Parathyroid adenoma (tissue), 2 donors: Measurements from ENCODE around the gene ACTN4.

Experiments
- H2AFZ ChIP-seq: fragments of 300-600 bp; sonication (generic); one replicate; pipeline ENCODE4 v1.7.0; 2017; ENCODE audit warnings: antibody characterized with exemption, mild to moderate bottlenecking
- H3K27ac ChIP-seq: fragments of 300-600 bp; sonication (generic); one replicate; pipeline ENCODE4 v1.7.0; 2017
- H3K27me3 ChIP-seq: fragments of 300-600 bp; sonication (generic); one replicate; pipeline ENCODE4 v1.7.0; 2017; ENCODE audit warnings: low read length; ENCODE audit not compliant: control insufficient read depth, insufficient read depth
- H3K36me3 ChIP-seq: fragments of 300-600 bp; sonication (generic); one replicate; pipeline ENCODE4 v1.7.0; 2017; ENCODE audit warnings: low read length; ENCODE audit not compliant: control insufficient read depth, insufficient read depth
- H3K4me1 ChIP-seq: fragments of 300-600 bp; sonication (generic); one replicate; pipeline ENCODE4 v1.7.0; 2017; ENCODE audit warnings: control low read depth
- H3K4me2 ChIP-seq: fragments of 300-600 bp; sonication (generic); one replicate; pipeline ENCODE4 v1.7.0; 2017; ENCODE audit warnings: low read length
- H3K4me3 ChIP-seq: fragments of 300-600 bp; sonication (generic); one replicate; pipeline ENCODE4 v1.7.0; 2017; ENCODE audit warnings: low read depth, low read length
- H3K79me2 ChIP-seq: fragments of 300-600 bp; sonication (generic); one replicate; pipeline ENCODE4 v1.7.0; 2017; ENCODE audit warnings: control low read depth
- H3K9ac ChIP-seq: fragments of 300-600 bp; sonication (generic); one replicate; pipeline ENCODE4 v1.7.0; 2017; ENCODE audit warnings: mild to moderate bottlenecking
- H3K9me3 ChIP-seq: fragments of 300-600 bp; sonication (generic); one replicate; pipeline ENCODE4 v1.7.0; 2017; ENCODE audit warnings: low read length; ENCODE audit not compliant: control insufficient read depth
- TF ChIP-seq, protein P1 (sequence below): fragments of 300-600 bp; sonication (generic); IDR thresholded peaks from one replicate; pipeline ENCODE4 v1.7.0; 2017; ENCODE audit warnings: antibody characterized with exemption, mild to moderate bottlenecking
- donor health status: primary hyperparathyroidism.

The ACTN4 gene

DNA sequence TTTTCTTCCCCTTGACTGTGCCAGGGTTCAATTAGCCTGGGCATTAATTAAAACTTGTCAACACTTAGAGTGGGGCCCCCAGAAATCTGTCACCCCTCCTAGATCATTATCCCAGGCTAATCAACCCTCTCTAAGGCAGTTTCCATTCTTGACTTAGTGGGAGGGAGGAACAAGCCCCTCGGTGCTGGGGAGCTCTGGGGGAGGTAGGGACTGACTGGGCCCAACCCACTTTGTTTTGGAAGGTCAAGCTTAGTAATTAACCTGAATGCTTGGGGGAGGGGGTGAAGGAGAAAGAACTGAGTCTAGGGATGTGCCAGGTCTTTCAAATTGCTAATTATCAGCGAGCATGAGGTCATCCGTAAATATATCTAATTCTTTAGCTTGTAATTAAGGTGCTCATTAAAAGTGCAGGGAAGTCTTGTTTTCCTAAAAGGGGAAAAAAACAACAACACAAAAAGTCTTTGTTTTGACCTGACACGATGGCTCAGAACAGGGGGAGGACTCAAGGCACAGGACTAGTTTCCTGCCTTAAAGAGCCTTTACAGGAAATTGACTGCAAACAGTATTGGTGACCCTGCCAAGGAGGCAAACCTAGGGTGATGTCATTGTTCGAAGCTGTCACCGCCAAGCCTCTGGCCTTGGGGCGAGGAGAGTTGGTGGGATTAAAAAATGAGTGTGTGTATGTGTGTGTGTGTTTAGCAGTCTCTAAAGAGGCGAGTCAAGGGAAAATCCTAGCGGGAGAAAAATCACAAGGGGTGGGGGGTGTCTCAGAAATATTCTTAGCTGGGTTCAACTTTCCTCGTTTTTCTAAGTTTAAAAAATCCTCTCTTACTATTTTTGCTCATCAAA, 19.4 kb downstream of the ACTN4 start:
- peak overlapping the region; percentile 9 for H3K4me3 ChIP-seq
- H3K27ac ChIP-seq, result peak overlapping the region; percentile 95
- peaks cover 75% of the 10 kb centered on the region for H3K4me1 ChIP-seq
- H3K79me2 ChIP-seq, result peaks cover 86% of the 10 kb centered on the region
- no peak overlapping the region for H3K4me2 ChIP-seq
- H3K27me3 ChIP-seq, result no peaks in the 10 kb centered on the region
- H2AFZ ChIP-seq, result no peak overlapping the region
- no peak overlapping the region for H3K9ac ChIP-seq
- no peaks in the 10 kb centered on the region for H3K36me3 ChIP-seq
- TF ChIP-seq, protein P1, sequence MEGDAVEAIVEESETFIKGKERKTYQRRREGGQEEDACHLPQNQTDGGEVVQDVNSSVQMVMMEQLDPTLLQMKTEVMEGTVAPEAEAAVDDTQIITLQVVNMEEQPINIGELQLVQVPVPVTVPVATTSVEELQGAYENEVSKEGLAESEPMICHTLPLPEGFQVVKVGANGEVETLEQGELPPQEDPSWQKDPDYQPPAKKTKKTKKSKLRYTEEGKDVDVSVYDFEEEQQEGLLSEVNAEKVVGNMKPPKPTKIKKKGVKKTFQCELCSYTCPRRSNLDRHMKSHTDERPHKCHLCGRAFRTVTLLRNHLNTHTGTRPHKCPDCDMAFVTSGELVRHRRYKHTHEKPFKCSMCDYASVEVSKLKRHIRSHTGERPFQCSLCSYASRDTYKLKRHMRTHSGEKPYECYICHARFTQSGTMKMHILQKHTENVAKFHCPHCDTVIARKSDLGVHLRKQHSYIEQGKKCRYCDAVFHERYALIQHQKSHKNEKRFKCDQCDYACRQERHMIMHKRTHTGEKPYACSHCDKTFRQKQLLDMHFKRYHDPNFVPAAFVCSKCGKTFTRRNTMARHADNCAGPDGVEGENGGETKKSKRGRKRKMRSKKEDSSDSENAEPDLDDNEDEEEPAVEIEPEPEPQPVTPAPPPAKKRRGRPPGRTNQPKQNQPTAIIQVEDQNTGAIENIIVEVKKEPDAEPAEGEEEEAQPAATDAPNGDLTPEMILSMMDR, result no peak
- H3K9me3 ChIP-seq, result no peaks in the 10 kb centered on the region

DNA sequence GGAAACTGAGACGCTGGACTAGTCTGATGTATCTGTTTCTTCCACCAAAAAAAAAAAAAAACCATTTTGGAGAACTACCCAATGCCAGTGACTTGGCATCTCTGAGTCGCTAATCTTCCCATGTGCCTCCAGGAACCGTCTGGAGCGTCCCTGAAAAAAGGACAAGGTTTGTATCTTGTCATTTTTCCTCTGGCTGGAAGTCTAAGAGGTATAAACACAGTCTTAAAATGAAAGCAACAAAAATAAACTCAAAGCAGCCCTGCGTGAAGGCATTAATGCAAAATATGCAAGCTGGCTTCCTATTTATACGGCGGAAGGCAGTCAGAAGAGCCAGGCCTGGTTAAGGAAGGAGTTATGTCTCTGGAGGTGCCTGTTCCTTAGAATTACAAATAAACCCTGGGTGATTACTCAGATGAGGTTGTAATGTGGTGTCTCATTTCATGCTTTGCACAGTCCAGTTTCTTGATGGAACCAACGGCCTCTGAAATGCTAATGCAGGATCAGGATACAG, 20.3 kb downstream of the ACTN4 start:
- Histone ChIP-seq H3K9me3 (no peaks in the 10 kb centered on the region), H3K4me1 (peaks cover 67% of the 10 kb centered on the region), H3K4me2 (peak overlapping the region; percentile 33), H3K27me3 (no peaks in the 10 kb centered on the region), H3K36me3 (no peaks in the 10 kb centered on the region), H3K79me2 (peaks cover 79% of the 10 kb centered on the region), H3K9ac (no peak overlapping the region), H3K27ac (peak overlapping the region; percentile 95), H2AFZ (no peak overlapping the region), H3K4me3 (no peak overlapping the region)
- TF ChIP-seq, protein P1, result no peak

DNA sequence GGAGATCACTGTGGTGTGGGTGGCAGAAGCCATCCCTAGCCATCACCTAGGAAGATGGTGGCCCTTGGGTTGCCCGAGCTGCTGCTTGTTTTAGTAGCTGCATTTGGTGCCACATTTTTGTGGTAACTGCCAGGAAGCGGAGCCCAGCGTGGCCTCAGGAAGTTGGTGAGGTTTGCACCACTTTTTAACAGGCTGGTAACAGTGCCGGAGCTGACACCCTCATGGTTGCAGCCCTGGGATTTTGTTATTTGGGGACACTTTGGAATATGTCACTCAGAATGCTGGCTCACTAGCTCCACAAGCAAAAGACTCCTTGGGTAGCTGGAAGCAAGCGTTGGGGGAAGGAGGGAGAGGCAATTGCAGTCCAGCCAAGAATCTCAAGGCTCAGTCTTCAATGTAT, 22.1 kb downstream of the ACTN4 start:
- H3K36me3 ChIP-seq, result no peaks in the 10 kb centered on the region
- H3K9me3 ChIP-seq, result no peaks in the 10 kb centered on the region
- H3K4me3 ChIP-seq, result no peak overlapping the region
- TF ChIP-seq, protein P1, result no peak
- H3K79me2 ChIP-seq, result peaks cover 70% of the 10 kb centered on the region
- H3K27ac ChIP-seq, result peak overlapping the region; percentile 95
- no peak overlapping the region for H2AFZ ChIP-seq
- H3K27me3 ChIP-seq, result no peaks in the 10 kb centered on the region
- no peak overlapping the region for H3K4me2 ChIP-seq
- H3K4me1 ChIP-seq, result peaks cover 56% of the 10 kb centered on the region
- no peak overlapping the region for H3K9ac ChIP-seq

DNA sequence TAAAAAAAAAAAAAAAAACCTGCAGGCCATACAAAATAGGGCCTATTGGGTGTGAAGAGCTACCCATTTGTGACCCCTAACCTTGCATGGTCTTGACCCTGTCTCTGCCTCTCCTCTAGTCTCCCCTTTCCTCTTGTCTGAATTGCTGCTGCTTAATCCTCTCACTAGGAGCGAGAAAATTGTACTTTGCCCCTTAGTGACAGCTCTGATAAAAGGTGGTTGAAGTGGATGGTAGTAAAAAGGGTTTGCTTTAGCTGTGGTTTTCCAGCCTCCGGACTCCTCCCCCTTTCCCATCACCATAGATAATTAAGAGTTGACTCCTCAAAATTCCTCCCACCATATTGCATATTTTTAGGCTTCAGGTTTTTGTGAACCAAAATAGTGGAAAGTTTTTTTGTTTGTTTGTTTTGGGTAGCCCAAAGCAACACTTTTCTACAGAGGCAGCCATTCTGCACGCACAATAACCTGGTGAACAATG, 23.5 kb downstream of the ACTN4 start:
- Histone ChIP-seq H3K4me2 (peak overlapping the region; percentile 0), H3K79me2 (peaks cover 70% of the 10 kb centered on the region), H3K4me1 (peaks cover 57% of the 10 kb centered on the region), H3K27me3 (no peaks in the 10 kb centered on the region), H3K27ac (peak overlapping the region; percentile 43), H3K9ac (no peak overlapping the region), H3K36me3 (no peaks in the 10 kb centered on the region), H3K9me3 (no peaks in the 10 kb centered on the region), H3K4me3 (no peak overlapping the region), H2AFZ (no peak overlapping the region)
- TF ChIP-seq, protein P1, result no peak
